H54 (cell line): Measurements from ENCODE around the gene TMEM259.

Experiments used
- DNase-seq: peaks from one replicate; pipeline ENCODE4 v3.0.0; 2011; ENCODE audit warnings: low spot score, mixed read lengths; ENCODE audit not compliant: insufficient read length
- FAIRE-seq: peaks from 3 replicates; lab custom pipeline; 2011; peaks lifted over from hg19 to GRCh38; lab: Jason Lieb, UNC
- POLR2A ChIP-seq: IDR thresholded peaks from 2 replicates; pipeline ENCODE4 v1.6.1; 2011; ENCODE audit warnings: low read depth, mild to moderate bottlenecking, low read length

TMEM259 gene

GRCh38 chr19:1020868-1021425, at the start of gene TMEM259:
TSS of gene TMEM259 (minus strand) at chr19:1021123. CDS start at chr19:1020996, 127 bp downstream.
- DNase-seq (peak; percentile 93), FAIRE-seq (no peak)
- TF ChIP-seq POLR2A: peak; percentile 79

GRCh38 chr19:1070576-1070930, 49.6 kb upstream of the TMEM259 start:
- DNase-seq: no peak

GRCh38 chr19:1069009-1069779, 48.3 kb upstream of the TMEM259 start:
- TF ChIP-seq POLR2A: no peak
- DNase-seq: no peak
- no peak for FAIRE-seq

More at GRCh38 chr19:1070576-1070930, 49.6 kb upstream of the TMEM259 start:
- no peak for FAIRE-seq
- no peak for TF ChIP-seq POLR2A

- DNase-seq: no peak
- no peak for TF ChIP-seq POLR2A
- no peak for FAIRE-seq
Measured at GRCh38 chr19:1068009-1069001, 47.4 kb upstream of the TMEM259 start.

GRCh38 chr19:1067341-1067957, 46.5 kb upstream of the TMEM259 start:
- DNase-seq (no peak), FAIRE-seq (no peak)
- no peak for TF ChIP-seq POLR2A

GRCh38 chr19:1066748-1067340, 45.9 kb upstream of the TMEM259 start, which contains the start of gene ARHGAP45:
TSS of gene ARHGAP45 (plus strand) at chr19:1067167. CDS start at chr19:1067406, 239 bp downstream.
- DNase-seq: no peak
- TF ChIP-seq POLR2A: no peak
- FAIRE-seq: no peak

- no peak for FAIRE-seq
- TF ChIP-seq POLR2A: no peak
- no peak for DNase-seq
Measured at GRCh38 chr19:1066251-1066747, 45.4 kb upstream of the TMEM259 start.

- peak; percentile 60 for DNase-seq
- TF ChIP-seq POLR2A: 0 out of 2 replicates have a peak, but pooled peaks have one; percentile 13
- no peak for FAIRE-seq
Measured at GRCh38 chr19:1065606-1066109, 44.7 kb upstream of the TMEM259 start.

- FAIRE-seq (no peak), DNase-seq (peak; percentile 86)
Measured at GRCh38 chr19:1064661-1065605, 44.0 kb upstream of the TMEM259 start.

GRCh38 chr19:1063909-1064660, 43.2 kb upstream of the TMEM259 start:
- FAIRE-seq: no peak

More at GRCh38 chr19:1064661-1065605, 44.0 kb upstream of the TMEM259 start:
- TF ChIP-seq POLR2A: no peak

More at GRCh38 chr19:1063909-1064660, 43.2 kb upstream of the TMEM259 start:
- no peak for DNase-seq
- TF ChIP-seq POLR2A: no peak
